SK-N-DZ (cell line): ENCODE measurements around the gene SRPRB.

Experiments used
- DNase-seq: peaks from one replicate; pipeline ENCODE4 v3.0.0-alpha.2; 2015; ENCODE audit warnings: low spot score

SRPRB gene

GRCh38 chr3:133825969-133826727, 20.5 kb downstream of the SRPRB start:
- DNase-seq, result no peak

- no peak for DNase-seq
These were observed 21.5 kb downstream of the SRPRB start for GRCh38 chr3:133827136-133827535.

- DNase-seq, result no peak
These were observed 22.1 kb downstream of the SRPRB start for GRCh38 chr3:133827684-133828083.

GRCh38 chr3:133828576-133829309, 23.1 kb downstream of the SRPRB start:
- peak; percentile 27 for DNase-seq

- DNase-seq, result no peak
These were observed 23.7 kb downstream of the SRPRB start for GRCh38 chr3:133829310-133829707.

GRCh38 chr3:133830071-133830470, 24.5 kb downstream of the SRPRB start:
- DNase-seq, result no peak

GRCh38 chr3:133831966-133832801, 26.6 kb downstream of the SRPRB start:
- no peak for DNase-seq

GRCh38 chr3:133832802-133833144, 27.2 kb downstream of the SRPRB start:
- DNase-seq, result no peak

GRCh38 chr3:133833267-133833666, 27.7 kb downstream of the SRPRB start:
- no peak for DNase-seq

GRCh38 chr3:133833880-133834620, 28.4 kb downstream of the SRPRB start:
- no peak for DNase-seq

- DNase-seq, result no peak
These were observed 29.2 kb downstream of the SRPRB start for GRCh38 chr3:133834621-133835417.

GRCh38 chr3:133835418-133835743, 29.8 kb downstream of the SRPRB start:
- DNase-seq, result no peak

GRCh38 chr3:133835961-133836360, 30.3 kb downstream of the SRPRB start:
- DNase-seq, result no peak

GRCh38 chr3:133836497-133837158, 31.0 kb downstream of the SRPRB start:
- DNase-seq, result no peak

GRCh38 chr3:133837487-133838295, 32.1 kb downstream of the SRPRB start:
- no peak for DNase-seq

- DNase-seq, result no peak
These were observed 32.7 kb downstream of the SRPRB start for GRCh38 chr3:133838296-133838789.

- no peak for DNase-seq
These were observed 33.5 kb downstream of the SRPRB start for GRCh38 chr3:133838916-133839800.

GRCh38 chr3:133840055-133840737, 34.6 kb downstream of the SRPRB start:
- DNase-seq, result no peak
